DOHH2 (cell line): ENCODE measurements around the gene OS9.

Source experiments
- EZH2phosphoT487 ChIP-seq: fragments of 200-600 bp; sonication (generic); IDR thresholded peaks from 2 replicates; pipeline ENCODE4 v1.6.1; 2017; ENCODE audit warnings: borderline replicate concordance, mild to moderate bottlenecking, antibody characterized with exemption, low read length, moderate library complexity, mixed read lengths
- TF ChIP-seq, protein P1 (sequence below): fragments of 200-600 bp; sonication (generic); IDR thresholded peaks from one replicate; pipeline ENCODE4 v1.5.1; 2014; ENCODE audit warnings: antibody characterized with exemption, mild to moderate bottlenecking, low read depth, low read length; ENCODE audit not compliant: poor library complexity, severe bottlenecking

DNA sequence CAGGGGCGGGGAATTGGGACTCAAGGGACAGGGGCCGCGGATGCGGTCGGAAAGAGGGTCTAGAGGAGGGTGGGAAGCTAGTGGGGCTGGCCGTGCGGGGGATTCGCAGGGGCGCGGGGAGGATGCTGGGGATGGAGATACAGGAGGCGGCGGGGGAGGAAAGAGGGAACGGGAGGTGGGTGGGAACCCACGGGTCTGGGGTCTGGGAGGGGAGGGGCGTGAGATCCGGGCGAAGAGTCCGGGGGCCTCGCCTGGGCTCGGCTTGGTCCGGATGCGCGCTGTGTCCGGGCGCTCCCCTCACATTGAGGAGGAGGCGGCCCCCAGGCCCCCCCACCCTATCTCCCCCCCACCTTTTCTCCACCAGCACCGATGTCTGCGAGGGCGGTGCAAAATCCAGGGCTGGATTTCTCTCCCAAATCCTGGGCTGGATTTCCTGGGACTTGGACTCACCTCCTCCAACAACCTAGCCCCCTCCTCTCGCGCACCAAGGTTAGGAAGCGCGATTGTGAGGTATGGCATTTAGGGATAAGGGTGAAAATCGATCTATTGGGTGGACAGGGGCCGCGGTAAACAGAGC, 44.8 kb downstream of the OS9 start, which contains the start of gene AGAP2:
- TF ChIP-seq, protein P1, sequence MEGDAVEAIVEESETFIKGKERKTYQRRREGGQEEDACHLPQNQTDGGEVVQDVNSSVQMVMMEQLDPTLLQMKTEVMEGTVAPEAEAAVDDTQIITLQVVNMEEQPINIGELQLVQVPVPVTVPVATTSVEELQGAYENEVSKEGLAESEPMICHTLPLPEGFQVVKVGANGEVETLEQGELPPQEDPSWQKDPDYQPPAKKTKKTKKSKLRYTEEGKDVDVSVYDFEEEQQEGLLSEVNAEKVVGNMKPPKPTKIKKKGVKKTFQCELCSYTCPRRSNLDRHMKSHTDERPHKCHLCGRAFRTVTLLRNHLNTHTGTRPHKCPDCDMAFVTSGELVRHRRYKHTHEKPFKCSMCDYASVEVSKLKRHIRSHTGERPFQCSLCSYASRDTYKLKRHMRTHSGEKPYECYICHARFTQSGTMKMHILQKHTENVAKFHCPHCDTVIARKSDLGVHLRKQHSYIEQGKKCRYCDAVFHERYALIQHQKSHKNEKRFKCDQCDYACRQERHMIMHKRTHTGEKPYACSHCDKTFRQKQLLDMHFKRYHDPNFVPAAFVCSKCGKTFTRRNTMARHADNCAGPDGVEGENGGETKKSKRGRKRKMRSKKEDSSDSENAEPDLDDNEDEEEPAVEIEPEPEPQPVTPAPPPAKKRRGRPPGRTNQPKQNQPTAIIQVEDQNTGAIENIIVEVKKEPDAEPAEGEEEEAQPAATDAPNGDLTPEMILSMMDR, result no peak
- no peak for TF ChIP-seq EZH2phosphoT487
